Central memory CD8-positive, alpha-beta T cell (primary cell): ENCODE measurements around the gene MPHOSPH9.
A peak's percentile ranks its signal among the peaks of the same experiment; 100 is the strongest.

ENCODE experiments used
- ATAC-seq: fragments of 150-1000 bp; cut with Tn5 transposase; replicated peaks from 2 replicates; pipeline ENCODE4 v1.10.0; 2022; ENCODE audit warnings: mild to moderate bottlenecking, moderate FRiP score, moderate number of reproducible peaks; ENCODE audit not compliant: poor library complexity, severe bottlenecking; ENCODE audit errors: extremely low read depth
- DNase-seq, 2 donors: peaks; one replicate each; pipeline ENCODE4 v3.0.0; 2021; ENCODE audit warnings: low spot score in 2 of 2
- H3K27ac Mint-ChIP-seq: one replicate; pipeline ENCODE4 v1.8.0; 2022; ENCODE audit warnings: low read depth, mild to moderate bottlenecking, moderate library complexity, mixed read lengths
- H3K27me3 Mint-ChIP-seq: one replicate; pipeline ENCODE4 v1.8.0; 2022; ENCODE audit warnings: mixed read lengths
- H3K36me3 Mint-ChIP-seq: one replicate; pipeline ENCODE4 v1.8.0; 2022; ENCODE audit warnings: mild to moderate bottlenecking, moderate library complexity, mixed read lengths; ENCODE audit not compliant: insufficient read depth
- H3K4me1 Mint-ChIP-seq: one replicate; pipeline ENCODE4 v1.8.0; 2022; ENCODE audit warnings: mixed read lengths
- H3K4me3 Mint-ChIP-seq: one replicate; pipeline ENCODE4 v1.8.0; 2022; ENCODE audit warnings: mild to moderate bottlenecking, moderate library complexity, mixed read lengths
- H3K9me3 Mint-ChIP-seq: one replicate; pipeline ENCODE4 v1.8.0; 2022; ENCODE audit warnings: mixed read lengths

The MPHOSPH9 gene

DNA sequence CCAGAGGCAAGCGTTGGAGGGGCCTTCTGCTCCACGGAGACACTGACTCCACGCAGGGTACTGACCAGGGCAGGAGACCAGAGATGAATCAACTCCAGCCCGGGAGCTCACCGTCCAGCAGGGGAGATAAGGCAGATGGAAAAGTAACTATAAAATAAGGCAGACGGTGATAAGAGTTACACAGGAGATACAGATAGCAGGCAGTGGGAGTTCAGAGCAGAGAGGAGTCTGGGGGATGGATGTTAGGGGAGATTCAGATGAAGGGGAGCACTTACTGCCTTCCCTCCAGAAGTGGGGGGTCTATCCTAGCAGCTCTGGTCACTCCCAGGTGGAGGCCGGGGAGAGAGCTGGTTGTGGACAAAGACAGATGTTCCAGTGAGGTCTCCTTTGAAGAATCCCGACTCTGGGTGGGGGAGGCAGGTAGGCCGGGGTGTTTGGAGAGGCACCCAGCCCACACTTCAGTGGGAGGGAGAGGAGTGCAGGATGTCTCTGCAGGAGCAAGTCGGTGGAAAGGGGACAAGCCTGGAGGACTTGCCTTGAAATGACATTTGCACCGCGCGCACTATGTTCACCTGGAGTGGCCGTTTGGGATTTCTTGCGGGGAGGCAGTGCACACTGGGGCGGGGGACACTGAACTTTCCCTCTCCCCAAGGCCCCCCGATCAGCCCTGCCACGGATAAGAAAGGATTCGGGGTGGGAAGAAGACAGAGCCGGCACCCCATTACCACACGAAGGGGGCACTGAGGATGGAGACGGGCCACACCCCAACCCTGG, 83.3 kb downstream of the MPHOSPH9 start:
- peaks cover 7% of the 10 kb centered on the region for H3K36me3 Mint-ChIP-seq
- peak overlapping the region; percentile 24 for H3K27ac Mint-ChIP-seq
- peaks cover 6% of the 10 kb centered on the region for H3K4me1 Mint-ChIP-seq
- H3K9me3 Mint-ChIP-seq: no peaks in the 10 kb centered on the region
- DNase-seq: no peak
- H3K4me3 Mint-ChIP-seq: peak overlapping the region; percentile 69
- no peak for ATAC-seq
- H3K27me3 Mint-ChIP-seq: no peaks in the 10 kb centered on the region

DNA sequence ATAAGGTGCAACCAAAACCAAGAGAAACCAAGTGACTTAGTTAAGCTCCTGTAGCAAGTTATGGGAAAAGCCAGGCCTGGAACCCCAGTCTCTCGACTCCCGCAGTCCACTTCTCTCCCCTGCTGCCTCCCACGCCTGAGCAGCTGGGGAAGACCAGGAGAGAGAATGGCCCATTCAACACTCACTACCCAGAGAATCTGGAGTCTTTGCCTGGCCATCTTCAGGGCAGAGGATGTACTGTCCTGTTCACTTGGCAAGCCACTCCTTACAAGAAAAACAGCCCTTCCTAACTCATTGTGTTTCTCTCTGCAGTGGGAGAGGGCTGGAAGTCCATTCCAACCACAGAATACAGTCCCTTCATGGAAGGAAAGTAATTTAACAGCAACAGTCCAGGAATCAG, 83.9 kb downstream of the MPHOSPH9 start:
- H3K27ac Mint-ChIP-seq: peak overlapping the region; percentile 24
- peaks cover 4% of the 10 kb centered on the region for H3K36me3 Mint-ChIP-seq
- H3K4me3 Mint-ChIP-seq: peak overlapping the region; percentile 69
- H3K27me3 Mint-ChIP-seq: no peaks in the 10 kb centered on the region
- no peaks in the 10 kb centered on the region for H3K9me3 Mint-ChIP-seq
- DNase-seq (no peak), ATAC-seq (no peak)
- H3K4me1 Mint-ChIP-seq: peaks cover 6% of the 10 kb centered on the region

DNA sequence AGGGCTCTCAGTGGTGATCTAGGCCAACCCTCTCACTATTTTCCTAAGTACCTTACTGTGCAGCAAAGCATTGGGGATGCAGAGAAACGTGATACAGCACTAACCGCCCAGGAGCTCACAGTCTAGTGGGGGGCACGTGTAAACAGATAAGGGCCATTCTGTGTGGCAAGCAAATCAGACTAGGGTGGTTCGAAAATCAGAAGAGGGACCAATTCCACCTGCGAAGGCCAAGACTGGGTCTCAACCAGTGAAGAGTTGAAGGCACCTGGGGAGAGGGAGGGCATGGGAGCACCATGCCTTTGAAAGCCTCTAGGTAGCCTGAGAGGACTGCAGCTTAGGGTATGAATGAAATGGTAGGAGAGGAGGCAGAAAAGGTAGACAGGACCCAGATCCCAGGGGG, 84.3 kb downstream of the MPHOSPH9 start:
- no peak for DNase-seq
- ATAC-seq: no peak
- no peaks in the 10 kb centered on the region for H3K27me3 Mint-ChIP-seq
- no peak overlapping the region for H3K27ac Mint-ChIP-seq
- H3K4me3 Mint-ChIP-seq: peak overlapping the region; percentile 69
- peaks cover 4% of the 10 kb centered on the region for H3K36me3 Mint-ChIP-seq
- H3K4me1 Mint-ChIP-seq: peaks cover 6% of the 10 kb centered on the region
- no peaks in the 10 kb centered on the region for H3K9me3 Mint-ChIP-seq

DNA sequence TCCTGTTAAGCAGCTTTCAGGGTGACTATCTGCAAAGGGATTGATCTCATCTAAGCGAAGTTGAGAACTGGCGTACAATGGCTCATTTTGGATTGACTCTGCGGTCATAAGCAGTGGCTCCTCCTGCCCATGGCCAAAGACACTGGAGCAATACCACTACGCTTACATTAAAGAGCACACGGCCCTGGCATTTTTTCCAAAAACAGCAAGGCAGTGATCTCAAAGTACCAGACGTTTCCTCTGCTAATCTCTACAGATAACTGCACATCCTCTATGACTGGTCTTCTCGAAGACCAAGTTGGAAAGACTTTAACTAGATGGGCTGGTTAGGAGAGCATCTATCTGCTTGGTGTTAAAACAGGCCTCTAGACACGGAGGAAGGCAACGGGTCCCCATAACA, 84.7 kb downstream of the MPHOSPH9 start:
- H3K36me3 Mint-ChIP-seq: peaks cover 4% of the 10 kb centered on the region
- DNase-seq (no peak), ATAC-seq (no peak)
- no peaks in the 10 kb centered on the region for H3K9me3 Mint-ChIP-seq
- H3K4me3 Mint-ChIP-seq: peak overlapping the region; percentile 69
- H3K4me1 Mint-ChIP-seq: peaks cover 6% of the 10 kb centered on the region
- H3K27ac Mint-ChIP-seq: no peak overlapping the region
- no peaks in the 10 kb centered on the region for H3K27me3 Mint-ChIP-seq

DNA sequence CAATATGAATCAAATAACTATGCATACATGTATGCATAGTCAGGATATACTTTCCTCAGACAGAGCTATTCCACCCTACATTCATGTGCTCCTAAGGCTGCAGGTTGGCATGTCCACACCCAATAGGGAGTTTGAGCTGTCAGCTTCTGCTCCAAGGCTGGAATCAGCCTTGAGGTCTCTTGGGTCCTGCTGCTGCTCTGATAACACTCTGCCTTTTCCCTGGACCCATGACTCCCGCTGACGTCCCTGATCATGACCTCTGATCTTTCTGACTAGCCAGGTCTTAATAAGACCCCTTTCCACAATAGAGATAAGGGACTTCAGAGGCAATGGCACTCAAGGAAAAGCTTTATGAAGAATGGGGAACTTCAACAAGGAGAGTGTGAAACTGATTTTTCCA, 87.7 kb downstream of the MPHOSPH9 start:
- DNase-seq (no peak), ATAC-seq (no peak)
- Mint-ChIP-seq H3K36me3 (peaks cover 2% of the 10 kb centered on the region), H3K27me3 (no peaks in the 10 kb centered on the region), H3K4me1 (peaks cover 6% of the 10 kb centered on the region), H3K4me3 (no peak overlapping the region), H3K27ac (no peak overlapping the region), H3K9me3 (no peaks in the 10 kb centered on the region)

DNA sequence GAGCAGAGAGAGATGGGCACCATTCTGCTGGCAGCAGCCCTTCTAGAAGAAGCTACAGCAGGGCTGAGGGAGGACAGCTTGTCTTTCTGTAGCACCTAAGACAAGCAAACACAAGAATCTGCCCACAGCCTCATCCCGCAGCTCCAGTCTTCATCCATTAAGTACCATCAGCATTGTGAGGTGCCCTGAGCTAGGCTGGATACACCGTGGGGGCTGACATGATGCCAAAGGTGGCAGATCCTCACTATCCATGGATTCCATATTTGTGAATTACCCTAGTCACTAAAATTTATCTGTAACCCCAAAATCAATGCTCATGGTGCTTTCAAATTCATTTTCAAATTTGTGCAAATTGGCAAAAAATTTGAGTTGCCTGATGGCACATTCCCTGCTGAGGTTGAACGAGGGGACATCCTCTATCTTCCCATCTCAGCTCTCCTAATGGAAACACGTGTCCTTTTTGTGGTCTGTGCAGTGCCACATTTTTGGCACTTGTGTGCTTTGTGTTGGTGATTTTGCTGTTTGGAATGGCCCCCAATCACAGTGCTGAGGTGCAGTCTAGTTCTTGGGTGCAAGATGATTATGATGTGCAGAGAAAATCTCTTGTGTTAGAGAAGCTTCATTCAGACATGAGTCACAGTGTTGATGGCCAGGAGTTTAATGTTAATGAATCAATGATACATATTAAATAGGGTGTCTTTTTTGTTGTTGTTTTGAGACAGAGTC, 89.0 kb downstream of the MPHOSPH9 start:
- Mint-ChIP-seq H3K27me3 (no peaks in the 10 kb centered on the region), H3K27ac (no peak overlapping the region), H3K9me3 (no peaks in the 10 kb centered on the region), H3K4me1 (no peaks in the 10 kb centered on the region), H3K4me3 (no peak overlapping the region), H3K36me3 (no peaks in the 10 kb centered on the region)
- no peak for DNase-seq
- ATAC-seq: no peak

DNA sequence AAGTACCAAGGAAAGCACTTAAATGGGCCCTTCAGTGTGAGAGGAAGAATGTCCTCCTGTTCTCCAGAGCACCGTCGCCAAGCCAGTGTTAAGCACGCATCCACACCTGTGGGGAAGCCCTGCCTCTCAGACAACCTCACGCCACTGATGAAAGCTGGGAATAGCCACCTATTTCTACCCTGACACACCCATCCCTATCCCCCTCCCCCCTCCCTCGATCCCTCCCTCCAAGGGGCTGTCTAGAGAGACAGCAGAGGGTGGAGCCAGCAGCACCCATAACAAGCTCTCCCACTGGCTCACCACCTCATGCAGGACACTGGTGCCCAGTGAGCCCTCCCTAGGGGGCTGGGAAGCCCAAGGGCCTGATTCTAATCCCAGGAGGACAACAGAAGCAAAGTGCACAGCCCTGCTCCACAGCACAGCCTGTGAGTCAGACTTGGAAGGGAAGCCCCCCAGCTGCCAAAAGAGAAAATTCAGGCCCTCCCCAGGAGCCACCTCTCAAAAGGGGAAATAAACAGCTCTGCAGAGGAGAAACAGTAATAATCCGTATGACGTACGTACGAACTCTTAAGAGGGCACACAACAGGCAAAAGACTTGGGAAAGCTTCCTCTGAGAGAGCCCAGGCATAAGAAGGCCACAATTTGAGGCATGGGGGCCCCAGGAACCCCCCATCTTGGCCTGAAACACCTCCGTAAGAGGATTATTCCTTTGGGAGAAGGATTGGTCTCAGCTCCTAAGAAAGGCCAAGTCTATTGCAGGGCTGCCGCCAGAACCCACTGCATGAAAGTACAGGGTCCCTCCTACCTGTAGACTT, 89.8 kb downstream of the MPHOSPH9 start:
- Mint-ChIP-seq H3K4me1 (no peaks in the 10 kb centered on the region), H3K9me3 (no peaks in the 10 kb centered on the region), H3K27me3 (no peaks in the 10 kb centered on the region), H3K27ac (no peak overlapping the region), H3K36me3 (no peaks in the 10 kb centered on the region), H3K4me3 (no peak overlapping the region)
- ATAC-seq (no peak), DNase-seq (no peak)

DNA sequence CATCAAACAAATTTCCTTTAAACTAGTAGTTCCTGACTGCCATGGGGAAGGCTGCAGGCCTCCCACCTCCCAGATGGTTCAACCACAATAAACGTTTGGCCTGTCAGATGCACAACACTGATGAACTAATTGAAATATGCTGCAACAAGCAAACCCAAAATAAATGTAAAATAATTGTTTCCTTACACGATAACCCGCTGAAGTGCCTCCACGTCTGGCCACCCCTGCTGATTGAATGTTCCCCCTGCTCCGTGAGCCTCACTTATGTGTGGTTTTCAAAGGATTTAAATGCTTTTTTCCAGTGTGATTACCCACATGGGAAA, 90.5 kb downstream of the MPHOSPH9 start:
- H3K4me3 Mint-ChIP-seq: no peak overlapping the region
- ATAC-seq (no peak), DNase-seq (no peak)
- H3K27me3 Mint-ChIP-seq: no peaks in the 10 kb centered on the region
- H3K27ac Mint-ChIP-seq: no peak overlapping the region
- no peaks in the 10 kb centered on the region for H3K4me1 Mint-ChIP-seq
- H3K36me3 Mint-ChIP-seq: no peaks in the 10 kb centered on the region
- no peaks in the 10 kb centered on the region for H3K9me3 Mint-ChIP-seq

DNA sequence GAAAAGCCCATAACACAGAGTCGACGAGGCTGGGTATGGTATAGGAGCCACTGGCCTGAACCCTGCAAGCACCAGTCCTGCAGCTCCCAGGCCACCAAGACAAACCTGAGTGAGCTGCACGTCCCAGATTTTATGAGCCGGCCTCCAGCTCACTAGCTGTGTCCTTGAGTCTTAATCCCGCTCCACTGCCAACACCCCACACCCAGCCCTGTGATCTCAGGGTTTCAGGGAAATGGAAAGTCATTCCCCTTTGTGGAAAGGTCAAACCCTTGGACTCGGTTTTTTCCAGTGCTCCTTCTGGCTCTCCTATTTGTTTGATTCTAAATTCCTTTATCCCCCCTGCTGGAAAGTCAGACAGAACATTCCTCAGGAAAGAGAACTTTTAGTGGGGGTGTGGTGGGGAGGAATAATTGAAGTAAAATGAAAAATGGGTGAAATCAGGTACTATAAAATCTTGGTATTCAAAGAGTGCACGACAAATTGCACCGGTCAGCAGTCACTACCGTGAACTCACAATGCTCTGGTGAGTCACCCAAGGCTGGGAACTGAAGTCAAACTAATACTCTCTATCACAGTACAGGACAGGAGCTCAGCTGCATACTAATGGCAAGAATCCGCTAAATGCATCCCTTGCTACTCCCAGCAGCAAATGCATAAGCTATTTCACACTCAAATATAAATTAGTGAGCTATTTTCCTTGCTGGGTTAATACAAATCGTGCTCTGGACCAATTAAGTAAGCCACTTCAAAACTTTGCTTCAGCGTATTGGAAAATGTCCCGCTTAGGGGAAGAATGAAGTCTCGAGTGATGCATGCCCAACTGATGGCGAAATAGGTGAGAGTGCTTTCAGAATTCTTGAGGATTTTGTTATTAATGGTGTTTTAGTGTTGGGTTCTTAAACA, 91.1 kb downstream of the MPHOSPH9 start:
- Mint-ChIP-seq H3K27me3 (no peaks in the 10 kb centered on the region), H3K9me3 (no peaks in the 10 kb centered on the region), H3K4me3 (no peak overlapping the region), H3K36me3 (no peaks in the 10 kb centered on the region), H3K27ac (no peak overlapping the region), H3K4me1 (no peaks in the 10 kb centered on the region)
- no peak for ATAC-seq
- no peak for DNase-seq

DNA sequence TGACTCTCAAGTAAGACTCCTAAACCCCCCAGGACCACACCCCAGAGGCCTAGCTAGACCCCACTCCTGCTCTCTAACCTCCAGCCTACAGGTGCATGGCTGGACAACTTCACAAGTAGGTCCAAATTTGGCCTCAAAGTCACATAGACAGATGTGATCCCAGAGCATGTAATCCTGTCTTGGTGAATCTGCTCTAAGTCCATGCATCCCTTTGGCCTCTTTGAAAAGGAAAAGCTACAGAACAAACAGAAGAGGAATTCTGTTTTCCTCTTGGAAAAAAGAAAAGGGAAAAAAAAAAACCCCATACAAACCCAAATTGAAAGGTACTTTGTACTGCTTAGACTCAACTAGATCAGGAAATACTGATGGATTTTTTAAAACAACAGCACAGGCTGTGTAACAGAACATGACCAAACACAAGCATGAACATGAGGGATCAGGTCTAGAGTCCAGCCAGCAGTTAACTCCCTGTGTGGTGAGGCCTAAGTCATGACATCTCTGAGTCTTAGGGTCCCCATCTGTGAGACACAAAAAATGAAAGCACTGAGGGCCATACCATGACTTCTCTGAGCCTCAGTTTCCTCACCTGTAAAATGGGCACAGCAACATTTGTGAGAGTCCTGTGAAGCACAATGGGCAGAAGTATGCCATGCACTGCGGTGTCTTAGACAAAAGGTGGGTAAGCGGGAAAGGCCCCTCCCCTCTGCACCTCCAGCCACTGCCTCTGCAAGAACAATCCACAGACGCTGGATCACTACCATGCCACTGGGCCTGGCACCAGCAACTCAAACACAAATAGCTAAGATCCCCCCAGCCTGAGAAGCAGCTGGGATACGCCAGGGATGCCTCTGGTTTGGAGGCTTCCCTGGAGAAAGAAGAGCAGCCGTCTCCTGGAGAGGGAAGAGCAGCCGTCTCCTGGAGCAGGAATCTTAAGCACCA, 92.0 kb downstream of the MPHOSPH9 start:
- ATAC-seq (no peak), DNase-seq (no peak)
- Mint-ChIP-seq H3K36me3 (no peaks in the 10 kb centered on the region), H3K4me1 (no peaks in the 10 kb centered on the region), H3K27ac (no peak overlapping the region), H3K9me3 (no peaks in the 10 kb centered on the region), H3K4me3 (no peak overlapping the region), H3K27me3 (no peaks in the 10 kb centered on the region)

DNA sequence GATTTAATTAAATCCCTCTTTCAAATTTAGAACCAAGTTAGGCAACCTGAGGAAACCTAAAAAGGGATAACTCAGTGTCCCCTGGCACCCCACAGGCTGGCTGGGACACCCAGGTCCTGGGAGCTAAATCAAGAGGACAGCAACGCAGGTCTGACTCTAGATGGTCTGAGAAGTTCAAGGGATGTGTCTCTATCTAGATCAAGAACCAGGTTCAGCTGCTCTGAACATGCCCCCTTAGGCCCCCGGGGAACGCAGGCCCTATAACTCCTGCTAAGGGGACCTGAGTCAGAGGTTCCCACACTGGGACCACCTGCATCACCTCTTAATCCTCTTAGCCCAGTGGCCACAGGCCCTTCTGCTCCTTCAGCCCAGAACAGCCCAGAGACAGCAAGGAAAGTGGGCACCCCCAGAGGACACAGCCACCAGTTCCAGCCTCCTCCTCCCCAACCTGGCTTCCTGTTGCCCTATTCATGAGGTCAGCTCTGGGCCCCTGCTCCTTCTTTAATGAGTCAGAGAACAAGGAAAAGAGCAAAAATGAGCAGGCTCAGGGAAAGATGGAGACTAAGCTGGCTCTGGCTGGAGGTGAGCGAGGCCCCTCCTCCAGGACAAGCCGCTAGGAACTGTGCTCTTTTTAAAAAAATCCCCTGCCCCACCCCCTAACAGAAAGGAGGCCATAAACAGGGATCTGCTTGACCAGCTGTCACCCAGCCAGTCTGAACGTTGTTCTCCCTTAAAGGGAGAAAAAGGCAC, 92.8 kb downstream of the MPHOSPH9 start:
- H3K36me3 Mint-ChIP-seq: no peaks in the 10 kb centered on the region
- no peaks in the 10 kb centered on the region for H3K9me3 Mint-ChIP-seq
- no peak for DNase-seq
- no peak for ATAC-seq
- no peak overlapping the region for H3K27ac Mint-ChIP-seq
- H3K4me3 Mint-ChIP-seq: no peak overlapping the region
- H3K4me1 Mint-ChIP-seq: peaks cover 5% of the 10 kb centered on the region
- H3K27me3 Mint-ChIP-seq: no peaks in the 10 kb centered on the region
